ENCODE measurements around the gene SAP130. TPM values are rescaled to one million over a fixed set of nuclear protein-coding genes. Genes with fewer than 3 reads are reported as not detected.
A peak's percentile ranks its signal among the peaks of the same experiment; 100 is the strongest.

SAP130 gene
- total RNA-seq, 2 donors from 2014 or later = 47.7 to 58.9 TPM

- peaks cover 7% of the 10 kb centered on the region for H3K27me3 Mint-ChIP-seq (ENCODE audit: insufficient read depth)
- no peak overlapping the region for H3K27ac Mint-ChIP-seq
- peaks cover 14% of the 10 kb centered on the region for H3K4me1 Mint-ChIP-seq
- TF ChIP-seq CTCF (conservative IDR thresholded peaks at IDR 0.05) = no peak
- Histone ChIP-seq H3K9ac (ENCODE audit: extremely low read depth, low read length, poor library complexity, severe bottlenecking) (no peak overlapping the region), H3K27ac (ENCODE audit: low read depth, low read length) (no peak overlapping the region), H3K4me1 (ENCODE audit: control insufficient read depth, insufficient read depth, low read length) (peaks cover 5% of the 10 kb centered on the region), H3K4me3 (ENCODE audit: low read length) (no peak overlapping the region), H3K36me3 (ENCODE audit: control insufficient read depth, insufficient read depth, low read length) (no peaks in the 10 kb centered on the region), H3K9me3 (ENCODE audit: control insufficient read depth, low read length) (no peaks in the 10 kb centered on the region), H3K27me3 (ENCODE audit: control insufficient read depth, insufficient read depth, low read length, poor library complexity, severe bottlenecking) (no peaks in the 10 kb centered on the region)
- WGBS, 2 experiments (ENCODE audit: insufficient coverage in 1 of 2, insufficient read length in 1 of 2) = 77% methylated on average over 13 to 21 of the region's 21 CpGs
- peaks cover 5% of the 10 kb centered on the region for H3K9me3 Mint-ChIP-seq
- no peak overlapping the region for H3K4me3 Mint-ChIP-seq
- DNase-seq = peak; percentile 66
- no peaks in the 10 kb centered on the region for H3K36me3 Mint-ChIP-seq (ENCODE audit: low read depth)
These were observed 121.5 kb downstream of the SAP130 start for GRCh38 chr2:127906206-127906926.

- TF ChIP-seq CTCF (conservative IDR thresholded peaks at IDR 0.05) = no peak
- H3K4me3 Mint-ChIP-seq = no peak overlapping the region
- H3K4me3 ChIP-seq (ENCODE audit: low read length) = no peak overlapping the region
- H3K9ac ChIP-seq (ENCODE audit: extremely low read depth, low read length, poor library complexity, severe bottlenecking) = no peak overlapping the region
- no peak for DNase-seq
- peaks cover 14% of the 10 kb centered on the region for H3K4me1 Mint-ChIP-seq
- H3K27ac Mint-ChIP-seq = no peak overlapping the region
- no peaks in the 10 kb centered on the region for H3K36me3 ChIP-seq (ENCODE audit: control insufficient read depth, insufficient read depth, low read length)
- peaks cover 6% of the 10 kb centered on the region for H3K27me3 Mint-ChIP-seq (ENCODE audit: insufficient read depth)
- no peaks in the 10 kb centered on the region for H3K36me3 Mint-ChIP-seq (ENCODE audit: low read depth)
- H3K9me3 Mint-ChIP-seq = no peaks in the 10 kb centered on the region
- WGBS, 2 experiments (ENCODE audit: insufficient coverage in 1 of 2, insufficient read length in 1 of 2) = 93 to 94% methylated on average over 8 to 12 of the region's 12 CpGs
- H3K9me3 ChIP-seq (ENCODE audit: control insufficient read depth, low read length) = no peaks in the 10 kb centered on the region
- H3K4me1 ChIP-seq (ENCODE audit: control insufficient read depth, insufficient read depth, low read length) = peaks cover 5% of the 10 kb centered on the region
- H3K27ac ChIP-seq (ENCODE audit: low read depth, low read length) = no peak overlapping the region
- no peaks in the 10 kb centered on the region for H3K27me3 ChIP-seq (ENCODE audit: control insufficient read depth, insufficient read depth, low read length, poor library complexity, severe bottlenecking)
These were observed 126.4 kb downstream of the SAP130 start for GRCh38 chr2:127901339-127902056.

GRCh38 chr2:127897531-127898211 lies 130.2 kb downstream of the SAP130 start:
- Mint-ChIP-seq H3K27ac (no peak overlapping the region), H3K9me3 (no peaks in the 10 kb centered on the region)
- WGBS, 2 experiments (ENCODE audit: insufficient coverage in 1 of 2, insufficient read length in 1 of 2) = 100% methylated on average over 1 of the region's 1 CpG; no CpG with 5 or more reads in 1 of the 2 experiments

More at GRCh38 chr2:127897531-127898211, 130.2 kb downstream of the SAP130 start:
- H3K9me3 ChIP-seq (ENCODE audit: control insufficient read depth, low read length) = no peaks in the 10 kb centered on the region
- Mint-ChIP-seq H3K4me1 (no peaks in the 10 kb centered on the region), H3K36me3 (ENCODE audit: low read depth) (no peaks in the 10 kb centered on the region), H3K27me3 (ENCODE audit: insufficient read depth) (no peaks in the 10 kb centered on the region), H3K4me3 (no peak overlapping the region)
- H3K27ac ChIP-seq (ENCODE audit: low read depth, low read length) = no peak overlapping the region
- H3K27me3 ChIP-seq (ENCODE audit: control insufficient read depth, insufficient read depth, low read length, poor library complexity, severe bottlenecking) = no peaks in the 10 kb centered on the region
- H3K4me1 ChIP-seq (ENCODE audit: control insufficient read depth, insufficient read depth, low read length) = no peaks in the 10 kb centered on the region
- no peaks in the 10 kb centered on the region for H3K36me3 ChIP-seq (ENCODE audit: control insufficient read depth, insufficient read depth, low read length)
- TF ChIP-seq CTCF (conservative IDR thresholded peaks at IDR 0.05) = no peak
- no peak overlapping the region for H3K4me3 ChIP-seq (ENCODE audit: low read length)
- no peak overlapping the region for H3K9ac ChIP-seq (ENCODE audit: extremely low read depth, low read length, poor library complexity, severe bottlenecking)
- DNase-seq = no peak
